HepG2 (cell line): ENCODE data around the gene AGAP6. TPM values are rescaled to one million over a fixed set of nuclear protein-coding genes. Genes with fewer than 3 reads are reported as not detected.
"Not testable (repeated sequence)": the region's sequence is repeated elsewhere in the genome, so short reads cannot be mapped to it uniquely, and the experiment has no call there.

Source experiments
- ATAC-seq: fragments of 200-7000 bp; cut with Tn5 transposase; 3 replicates; pipeline ENCODE4 v1.9.1; 2020; ENCODE audit warnings: mild to moderate bottlenecking, moderate library complexity
- BruUV-seq: library from RNA; stranded (reverse); fragments of 400-500 nt; replicated peaks from 2 replicates; lab custom pipeline; 2021; lab: Mats Ljungman, UMichigan
- CTCF ChIA-PET: fragments of 300-600 bp; formaldehyde crosslinking; extraction: SDS; loops from one replicate; lab custom pipeline; 2021; ENCODE audit warnings: low total read pairs, inconsistent platforms, low intra/inter-chr PET ratio; lab: Yijun Ruan, JAX
- POLR2A ChIA-PET: fragments of 350-600 bp; sonication (Branson Sonifier 250); formaldehyde crosslinking; loops from one replicate; lab custom pipeline; 2020; ENCODE audit warnings: antibody characterized with exemption, inconsistent platforms; lab: Yijun Ruan, JAX
- DNase-seq: peaks from one replicate; pipeline ENCODE4 v3.0.0-alpha.2; 2015; ENCODE audit warnings: low spot score
- FAIRE-seq: peaks from 3 replicates; lab custom pipeline; 2011; peaks lifted over from hg19 to GRCh38; lab: Jason Lieb, UNC
- H2AFZ ChIP-seq: one replicate; pipeline ENCODE4 v1.6.1; 2011; ENCODE audit warnings: low read length, inconsistent platforms
- H3K27ac ChIP-seq: fragments of 300-600 bp; 3 replicates; pipeline ENCODE4 v1.8.0; 2011; ENCODE audit warnings: mixed run types, mild to moderate bottlenecking, mixed read lengths, low read length, inconsistent platforms; ENCODE audit not compliant: insufficient read depth; ENCODE audit errors: extremely low read length
- H3K27me3 ChIP-seq, 2 experiments: fragments of 200-600 bp in 1 of 2; 2 replicates in 1 of 2; 3 replicates in 1 of 2; pipeline versions ENCODE4 v1.6.0 to v1.8.0; 2011; ENCODE audit warnings: low read length in 2 of 2, mild to moderate bottlenecking in 2 of 2, moderate library complexity in 2 of 2, inconsistent platforms in 1 of 2; ENCODE audit not compliant: insufficient read depth in 2 of 2, control insufficient read depth in 1 of 2
- H3K36me3 ChIP-seq, 2 experiments: fragments of 200-600 bp in 1 of 2; replicated peaks in 1 of 2; 2 replicates in 1 of 2; 3 replicates in 1 of 2; pipeline versions ENCODE4 v1.5.1 to v1.8.0; 2011; ENCODE audit warnings: low read length in 2 of 2, inconsistent platforms in 1 of 2; ENCODE audit not compliant: insufficient read depth in 2 of 2, control insufficient read depth in 1 of 2
- H3K4me1 ChIP-seq: 2 replicates; pipeline ENCODE4 v1.5.1; 2012; ENCODE audit warnings: low read length, inconsistent platforms; ENCODE audit not compliant: insufficient read depth
- H3K4me2 ChIP-seq: 2 replicates; pipeline ENCODE4 v1.6.0; 2011; ENCODE audit warnings: low read depth, low read length, inconsistent platforms
- H3K4me3 ChIP-seq, 3 experiments: fragments of 200-600 bp in 1 of 3; sonication (generic), shearing (Covaris generic) in 1 of 3; replicated peaks in 1 of 3; 2 replicates each; pipeline ENCODE4 v1.5.1; 2011 to 2016; ENCODE audit warnings: low read length in 3 of 3, inconsistent platforms in 2 of 3, low read depth in 2 of 3, mild to moderate bottlenecking in 2 of 3, control low read depth in 1 of 3, mixed read lengths in 1 of 3; ENCODE audit not compliant: insufficient read depth in 1 of 3
- H3K79me2 ChIP-seq: one replicate; pipeline ENCODE4 v1.6.1; 2011; ENCODE audit warnings: low read length, inconsistent platforms; ENCODE audit not compliant: insufficient read depth
- H3K9ac ChIP-seq: 2 replicates; pipeline ENCODE4 v1.6.0; 2011; ENCODE audit warnings: mild to moderate bottlenecking, low read depth, low read length, inconsistent platforms; ENCODE audit not compliant: insufficient read depth
- H3K9me3 ChIP-seq: 2 replicates; pipeline ENCODE4 v1.5.1; 2012; ENCODE audit warnings: mild to moderate bottlenecking, low read length
- H4K20me1 ChIP-seq: 2 replicates; pipeline ENCODE4 v1.6.0; 2011; ENCODE audit warnings: inconsistent platforms, mild to moderate bottlenecking, low read length, moderate library complexity; ENCODE audit not compliant: insufficient read depth
- BORCS8-MEF2B ChIP-seq: sonication (generic); formaldehyde crosslinking; IDR thresholded peaks from 2 replicates; pipeline ENCODE4 v1.8.0; 2022; ENCODE audit warnings: mild to moderate bottlenecking, missing genetic modification reagents
- E2F5 ChIP-seq: sonication (generic); formaldehyde crosslinking; conservative IDR thresholded peaks from 2 replicates; pipeline ENCODE4 v1.4.0; 2020; ENCODE audit warnings: missing genetic modification reagents
- GFI1 ChIP-seq: sonication (generic); formaldehyde crosslinking; IDR thresholded peaks from 2 replicates; pipeline ENCODE4 v1.5.0; 2020; ENCODE audit warnings: missing genetic modification reagents, mild to moderate bottlenecking, borderline replicate concordance
- GTF3A ChIP-seq: sonication (generic); formaldehyde crosslinking; conservative IDR thresholded peaks from 2 replicates; pipeline ENCODE4 v1.4.0; 2020; ENCODE audit warnings: mild to moderate bottlenecking, missing genetic modification reagents
- HNRNPL ChIP-seq: fragments of 200-400 bp; formaldehyde crosslinking; IDR thresholded peaks from 2 replicates; pipeline ENCODE4 v1.6.1; 2017; ENCODE audit warnings: mild to moderate bottlenecking, low read depth, low read length
- KMT2B ChIP-seq: IDR thresholded peaks from 2 replicates; pipeline ENCODE4 v1.6.1; 2016; ENCODE audit warnings: missing genetic modification reagents, missing compliant biosample characterization
- MAX ChIP-seq: IDR thresholded peaks from 2 replicates; pipeline ENCODE4 v1.6.1; 2012; ENCODE audit warnings: inconsistent platforms
- MTA1 ChIP-seq: sonication (generic); formaldehyde crosslinking; IDR thresholded peaks from 2 replicates; pipeline ENCODE4 v1.4.0; 2020; ENCODE audit warnings: missing genetic modification reagents, mild to moderate bottlenecking, borderline replicate concordance
- NFYB ChIP-seq: sonication (generic); formaldehyde crosslinking; IDR thresholded peaks from 2 replicates; pipeline ENCODE4 v1.4.0; 2020; ENCODE audit warnings: missing genetic modification reagents
- PHF8 ChIP-seq: sonication (generic); formaldehyde crosslinking; IDR thresholded peaks from 2 replicates; pipeline ENCODE4 v1.5.0; 2020; ENCODE audit warnings: missing genetic modification reagents
- RXRA ChIP-seq: sonication (generic); formaldehyde crosslinking; IDR thresholded peaks from 2 replicates; pipeline ENCODE4 v1.5.1; 2020; ENCODE audit warnings: missing genetic modification reagents
- STAG1 ChIP-seq: sonication (generic); formaldehyde crosslinking; IDR thresholded peaks from 2 replicates; pipeline ENCODE4 v1.4.0; 2020; ENCODE audit warnings: missing genetic modification reagents
- TGIF2 ChIP-seq: IDR thresholded peaks from 2 replicates; pipeline ENCODE4 v1.6.1; 2016; ENCODE audit warnings: control low read depth, missing compliant biosample characterization
- TMF1 ChIP-seq: sonication (generic); formaldehyde crosslinking; IDR thresholded peaks from 2 replicates; pipeline ENCODE4 v1.8.1; 2022; ENCODE audit warnings: low read depth, missing genetic modification reagents
- TSC22D2 ChIP-seq: sonication (generic); formaldehyde crosslinking; IDR thresholded peaks from 2 replicates; pipeline ENCODE4 v1.5.1; 2020; ENCODE audit warnings: missing genetic modification reagents, mild to moderate bottlenecking, borderline replicate concordance
- YEATS2 ChIP-seq: sonication (generic); formaldehyde crosslinking; IDR thresholded peaks from 2 replicates; pipeline ENCODE4 v1.4.0; 2020; ENCODE audit warnings: missing genetic modification reagents, borderline replicate concordance
- ZFAT ChIP-seq: sonication (generic); formaldehyde crosslinking; conservative IDR thresholded peaks from 2 replicates; pipeline ENCODE4 v1.8.1; 2023; ENCODE audit warnings: missing genetic modification reagents, inconsistent platforms
- ZKSCAN8 ChIP-seq: IDR thresholded peaks from 2 replicates; pipeline ENCODE4 v1.6.1; 2016; ENCODE audit warnings: borderline replicate concordance, missing genetic modification reagents, missing compliant biosample characterization
- ZMAT3 ChIP-seq: sonication (generic); formaldehyde crosslinking; conservative IDR thresholded peaks from 2 replicates; pipeline ENCODE4 v1.7.0; 2021; ENCODE audit warnings: missing genetic modification reagents
- ZNF230 ChIP-seq: sonication (generic); formaldehyde crosslinking; IDR thresholded peaks from 2 replicates; pipeline ENCODE4 v1.4.0; 2020; ENCODE audit warnings: mild to moderate bottlenecking, missing genetic modification reagents
- ZNF264 ChIP-seq: sonication (generic); formaldehyde crosslinking; IDR thresholded peaks from 2 replicates; pipeline ENCODE4 v1.4.0; 2020; ENCODE audit warnings: missing genetic modification reagents
- ZNF800 ChIP-seq: sonication (generic); formaldehyde crosslinking; IDR thresholded peaks from 2 replicates; pipeline ENCODE4 v1.4.0; 2020; ENCODE audit warnings: missing genetic modification reagents
- WGBS: methylation state at CpG from one replicate; pipeline ENCODE4 v1.1.6; 2017; ENCODE audit warnings: low lambda C conversion rate; 5-methylcytosine and 5-hydroxymethylcytosine counted together
- in situ Hi-C: cut with HindIII; loops from 2 replicates; pipeline ENCODE4 v1.10.0; 2017; ENCODE audit warnings: low pct_unique_long_range_greater_than_20kb; ENCODE audit not compliant: extremely low pct_ligation_motif_present
- intact Hi-C: fragments of 100-400 bp; cut with micrococcal nuclease; formaldehyde crosslinking; loops from one replicate; pipeline ENCODE4 v1.10.0; 2022; ENCODE audit not compliant: unreplicated experiment
- polyA plus RNA-seq, 8 experiments: library from polyadenylated mRNA; depleted of rRNA in 3 of 8; stranded (reverse) in 7 of 8; unstranded in 1 of 8; fragments of >200 nt; fragmentation: Illumina TruSeq in 4 of 8; extraction: Trizol in 4 of 8; gene quantifications; 2 replicates each; pipeline versions ENCODE4 v1.2.1 to v1.2.3, GENCODE V29; 2011 to 2016; ENCODE audit warnings: low read depth in 4 of 8, missing spikeins in 1 of 8, mixed read lengths in 1 of 8; ENCODE audit not compliant: insufficient read depth in 1 of 8
- total RNA-seq, 5 experiments: library from RNA; depleted of rRNA; stranded (reverse); fragments of >200 nt; fragmentation: Illumina TruSeq; extraction: Trizol; gene quantifications; 2 replicates each; pipeline ENCODE4 v1.2.3, GENCODE V29; 2016; ENCODE audit warnings: low read depth in 1 of 5

AGAP6 gene
- total and polyA plus RNA-seq, 2 of the 13 experiments (the other 11 are each of a cell fraction or from before 2014, with no cell fraction given), result 7.7 to 19.5 TPM

GRCh38 chr10:49941447-49942338, 46.5 kb upstream of the AGAP6 start, which contains the start of the genes PARG and TIMM23B:
TSS of gene PARG (minus strand) at chr10:49942027. CDS start at chr10:49941725, 302 bp downstream.
TSS of gene TIMM23B (plus strand) at chr10:49942053. CDS start at chr10:49942195, 142 bp downstream.
- CTCF ChIA-PET, H3K36me3 ChIP-seq, H3K27me3 ChIP-seq, in situ Hi-C loops, H4K20me1 ChIP-seq, H2AFZ ChIP-seq, H3K9me3 ChIP-seq: not testable (repeated sequence)
- peaks cover 16% of the 10 kb centered on the region for H3K4me1 ChIP-seq
- peak; percentile 28 for FAIRE-seq
- ATAC-seq, result peak; percentile 87
- WGBS, result 2% methylated on average over 48 of the region's 81 CpGs
- H3K9ac ChIP-seq, result peak within 1 kb of the TSS; percentile 87
- DNase-seq, result peak; percentile 74
- peaks cover 41% of the 10 kb centered on the region for H3K79me2 ChIP-seq
- intact Hi-C loops, result loop anchor here (5.0 kb wide), 1 partner anchor 281 kb away; no protein-coding TSS in a partner anchor
- H3K4me2 ChIP-seq, result peak within 1 kb of the TSS; percentile 73
- peak within 1 kb of the TSS; percentile 77 for H3K27ac ChIP-seq
- BruUV-seq, result TSS peak; percentile 75
- peak within 1 kb of the TSS; percentile 53 to 93 (median 83) for H3K4me3 ChIP-seq
- POLR2A ChIA-PET, result interaction anchor here (1.0 kb wide), 2 partner anchors 8 to 402 kb away, joined by 3 read pairs; partner anchors contain the start of gene ERCC6
- TF ChIP-seq ZMAT3 (CRISPR knock-in tag) (0 out of 2 replicates have a peak, but pooled peaks have one; percentile 51), YEATS2 (CRISPR knock-in tag) (peak; percentile 94), MAX (peak; percentile 79), TSC22D2 (CRISPR knock-in tag) (peak; percentile 47; the same call in 1 of the 2 replicates), ZKSCAN8 (CRISPR knock-in tag) (0 out of 2 replicates have a peak, but pooled peaks have one; percentile 23), KMT2B (CRISPR knock-in tag) (peak; percentile 98), E2F5 (CRISPR knock-in tag) (peak; percentile 73), STAG1 (CRISPR knock-in tag) (peak; percentile 24; the same call in 1 of the 2 replicates), ZNF264 (peak; percentile 97), ZNF800 (CRISPR knock-in tag) (0 out of 2 replicates have a peak, but pooled peaks have one; percentile 62), MTA1 (peak; percentile 50; the same call in 1 of the 2 replicates), PHF8 (CRISPR knock-in tag) (peak; percentile 91), TMF1 (CRISPR knock-in tag) (peak; percentile 77; the same call in 1 of the 2 replicates), GFI1 (CRISPR knock-in tag) (peak; percentile 70; the same call in 1 of the 2 replicates), BORCS8-MEF2B (CRISPR knock-in tag) (peak; percentile 89; the same call in 1 of the 2 replicates), RXRA (peak; percentile 25), ZFAT (CRISPR knock-in tag) (0 out of 2 replicates have a peak, but pooled peaks have one; percentile 37), NFYB (CRISPR knock-in tag) (peak; percentile 59), ZNF230 (CRISPR knock-in tag) (0 out of 2 replicates have a peak, but pooled peaks have one; percentile 25), GTF3A (0 out of 2 replicates have a peak, but pooled peaks have one; percentile 45), HNRNPL (0 out of 2 replicates have a peak, but pooled peaks have one; percentile 18), TGIF2 (CRISPR knock-in tag) (peak; percentile 84; the same call in 1 of the 2 replicates)
